GM06990 (cell line): Measurements from ENCODE around the gene ENTPD3.

Source experiments
- DNase-seq: peaks from one replicate; pipeline ENCODE4 v3.0.0-alpha.2; 2011; ENCODE audit not compliant: insufficient read length; ENCODE audit errors: extremely low read depth
- H3K27me3 ChIP-seq: replicated peaks from 2 replicates; pipeline ENCODE4 v1.6.0; 2011; ENCODE audit warnings: low read length; ENCODE audit not compliant: control insufficient read depth, insufficient read depth
- H3K36me3 ChIP-seq: 2 replicates; pipeline ENCODE4 v1.5.1; 2011; ENCODE audit warnings: low read length; ENCODE audit not compliant: control insufficient read depth, insufficient read depth
- H3K4me3 ChIP-seq: replicated peaks from 2 replicates; pipeline ENCODE4 v1.5.1; 2011; ENCODE audit warnings: low read depth, mild to moderate bottlenecking, control low read depth, low read length
- CTCF ChIP-seq: IDR thresholded peaks from 2 replicates; pipeline ENCODE4 v1.5.1; 2011; ENCODE audit warnings: low read length, control low read depth, mild to moderate bottlenecking, inconsistent platforms; ENCODE audit not compliant: insufficient read depth, poor library complexity, severe bottlenecking

ENTPD3 gene

DNA sequence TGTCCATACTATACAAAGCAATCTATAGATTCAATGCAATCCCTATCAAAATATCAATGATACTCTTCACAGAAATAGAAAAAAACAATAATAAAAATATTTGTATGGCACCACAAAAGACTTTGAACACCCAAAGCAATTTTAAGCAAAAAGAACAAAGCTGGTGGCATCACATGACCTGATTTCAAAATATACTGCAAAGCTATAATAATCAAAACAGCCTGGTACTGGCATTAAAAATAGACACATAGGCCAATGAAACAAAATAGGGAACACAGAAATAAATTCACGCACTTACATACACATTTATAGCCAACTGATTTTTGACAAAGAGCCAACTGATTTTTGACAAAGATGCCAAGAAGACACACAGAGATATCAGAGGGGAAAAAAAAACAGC lies 9.2 kb upstream of the ENTPD3 start:
- H3K4me3 ChIP-seq, result no peak overlapping the region
- no peak for DNase-seq
- TF ChIP-seq CTCF, result no peak
- H3K27me3 ChIP-seq, result no peaks in the 10 kb centered on the region
- no peaks in the 10 kb centered on the region for H3K36me3 ChIP-seq

DNA sequence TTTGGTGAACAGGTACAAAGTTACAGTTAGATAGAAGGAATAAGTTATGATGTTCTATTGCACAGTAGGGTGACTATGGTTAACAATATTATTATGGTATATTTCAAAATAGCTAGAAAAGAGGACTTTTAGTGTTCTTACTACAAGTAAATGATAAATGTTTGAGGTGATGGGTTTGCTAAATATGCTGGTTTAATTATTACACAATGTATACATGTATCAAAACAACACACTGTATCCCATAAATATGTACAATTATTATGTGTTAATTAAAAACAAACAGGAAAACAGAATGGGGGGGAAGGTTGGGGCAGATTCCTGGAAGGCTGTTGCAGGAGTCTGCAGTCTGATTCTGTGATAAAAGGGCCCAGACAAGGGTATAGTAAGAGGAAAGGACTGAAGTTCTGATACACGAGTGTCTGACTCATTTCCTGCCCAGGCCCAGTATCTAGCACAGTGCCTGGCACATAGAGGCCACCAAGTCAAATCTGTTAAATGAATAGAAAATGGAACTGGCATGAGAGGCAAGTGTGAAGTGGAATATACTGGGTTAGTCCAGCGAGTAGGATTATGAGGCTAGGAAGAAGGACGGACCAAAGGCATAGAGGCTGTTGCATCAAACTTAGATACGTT lies 7.2 kb upstream of the ENTPD3 start:
- no peak for DNase-seq
- H3K36me3 ChIP-seq, result no peaks in the 10 kb centered on the region
- H3K4me3 ChIP-seq, result no peak overlapping the region
- no peaks in the 10 kb centered on the region for H3K27me3 ChIP-seq
- no peak for TF ChIP-seq CTCF

- no peak for TF ChIP-seq CTCF
- no peaks in the 10 kb centered on the region for H3K36me3 ChIP-seq
- no peak overlapping the region for H3K4me3 ChIP-seq
- H3K27me3 ChIP-seq, result 0 out of 2 replicates have a peak, but pooled peaks cover 2% of the 10 kb centered on the region
- no peak for DNase-seq
Observed at GRCh38 chr3:40381904-40382616, 4.9 kb upstream of the ENTPD3 start.

DNA sequence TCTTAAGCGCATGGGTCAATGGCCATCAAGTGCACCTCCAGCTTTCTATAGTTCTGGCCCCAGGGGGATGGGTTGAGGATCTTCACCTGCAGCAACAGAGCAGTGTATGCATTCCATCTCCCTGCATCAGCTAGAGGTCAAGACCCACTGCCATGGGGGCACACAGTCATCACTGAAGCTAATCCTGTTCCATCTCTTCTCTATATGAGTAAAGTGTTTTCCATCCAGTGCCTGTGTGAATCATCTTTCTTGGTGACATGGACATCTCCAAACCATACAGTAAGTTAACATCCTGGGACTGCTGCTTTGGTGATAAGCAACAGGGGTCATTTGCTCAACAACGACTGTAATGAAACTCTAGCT lies 4.4 kb upstream of the ENTPD3 start:
- H3K27me3 ChIP-seq, result peaks cover 2% of the 10 kb centered on the region; the same call in 1 of the 2 replicates
- H3K4me3 ChIP-seq, result no peak overlapping the region
- no peaks in the 10 kb centered on the region for H3K36me3 ChIP-seq
- no peak for DNase-seq
- TF ChIP-seq CTCF, result no peak

DNA sequence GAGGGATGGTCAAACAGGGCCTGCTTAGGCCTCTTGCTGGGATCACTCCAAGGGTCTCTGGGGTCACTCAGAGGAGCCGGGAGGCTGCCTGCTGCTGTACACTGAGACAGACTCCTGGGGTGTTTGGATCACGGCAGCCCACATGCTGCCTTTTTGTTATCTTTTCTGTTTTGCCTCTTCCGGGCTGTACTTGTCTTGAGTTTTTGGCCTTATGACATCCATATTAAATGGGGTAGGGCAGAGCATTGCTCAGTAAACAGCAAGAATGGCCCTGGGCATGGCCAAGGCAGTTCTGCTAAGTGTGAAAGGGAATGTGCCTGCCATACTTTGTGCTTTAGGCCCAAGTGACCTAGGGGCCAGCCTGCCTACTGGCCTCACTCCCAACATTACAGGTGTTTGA lies 771 bp upstream of the ENTPD3 start:
- Histone ChIP-seq H3K36me3 (no peaks in the 10 kb centered on the region), H3K27me3 (peaks cover 2% of the 10 kb centered on the region; the same call in 1 of the 2 replicates), H3K4me3 (no peak overlapping the region)
- DNase-seq, result no peak
- no peak for TF ChIP-seq CTCF
